NCI-H187 (cell line): ENCODE measurements around the gene NF1.
"Not testable (repeated sequence)": the region's sequence is repeated elsewhere in the genome, so short reads cannot be mapped to it uniquely, and the experiment has no call there.

Experiments
- DNase-seq, 2 experiments: peaks; one replicate each; lab custom pipeline; 2025; lab: John Stamatoyannopoulos, UW

NF1 gene

GRCh38 chr17:31296142-31296541 is 201.4 kb downstream of the NF1 start:
- no peak for DNase-seq

- no peak for DNase-seq
These were observed 202.3 kb downstream of the NF1 start, which contains the start of gene OMG for GRCh38 chr17:31297090-31297489. Gene OMG, minus strand, starts transcription at chr17:31297239. Its CDS starts 908 bp downstream, at chr17:31296331.

GRCh38 chr17:31299624-31300023 is 204.8 kb downstream of the NF1 start:
- DNase-seq: no peak

DNA sequence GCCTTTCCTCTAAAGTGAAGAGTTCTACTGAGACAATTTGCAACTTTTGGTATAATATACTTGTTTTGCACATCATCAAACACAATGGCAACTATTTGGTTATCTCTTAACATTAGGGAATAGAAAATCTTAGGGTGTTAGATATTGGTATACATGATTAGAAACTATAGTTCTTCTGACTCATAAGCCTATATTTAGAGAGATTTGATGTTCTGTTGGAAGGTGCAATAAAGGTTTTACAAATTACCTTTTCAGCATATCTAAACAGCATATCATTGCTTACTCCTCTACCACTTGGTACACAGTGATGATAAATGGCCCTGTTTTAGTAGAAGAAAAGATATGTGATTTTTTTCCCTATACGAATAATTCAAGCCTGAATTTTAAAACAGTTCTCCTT is 212.9 kb downstream of the NF1 start:
- no peak for DNase-seq

GRCh38 chr17:31308372-31309334 is 213.9 kb downstream of the NF1 start:
- DNase-seq: no peak

DNA sequence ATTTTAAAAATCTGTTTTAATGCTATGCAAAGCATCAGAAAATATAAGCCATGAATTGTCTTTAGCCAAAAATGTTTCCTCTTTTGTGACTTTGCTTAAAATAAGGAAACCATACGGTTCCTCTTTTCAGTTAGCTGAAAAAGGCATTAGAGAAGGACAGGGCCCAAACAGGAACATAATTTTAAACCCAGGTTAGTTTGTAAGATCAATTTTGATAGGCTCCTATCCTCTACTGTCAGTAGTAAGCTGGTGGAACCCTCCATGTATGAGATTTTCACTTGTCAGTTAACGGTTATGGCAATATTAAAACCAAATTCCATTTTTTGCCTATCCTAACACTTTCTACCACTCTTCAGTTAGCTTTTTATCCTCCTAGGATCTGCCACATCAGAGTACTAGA is 214.8 kb downstream of the NF1 start:
- no peak for DNase-seq

GRCh38 chr17:31310260-31310659 is 215.5 kb downstream of the NF1 start:
- DNase-seq: no peak

DNA sequence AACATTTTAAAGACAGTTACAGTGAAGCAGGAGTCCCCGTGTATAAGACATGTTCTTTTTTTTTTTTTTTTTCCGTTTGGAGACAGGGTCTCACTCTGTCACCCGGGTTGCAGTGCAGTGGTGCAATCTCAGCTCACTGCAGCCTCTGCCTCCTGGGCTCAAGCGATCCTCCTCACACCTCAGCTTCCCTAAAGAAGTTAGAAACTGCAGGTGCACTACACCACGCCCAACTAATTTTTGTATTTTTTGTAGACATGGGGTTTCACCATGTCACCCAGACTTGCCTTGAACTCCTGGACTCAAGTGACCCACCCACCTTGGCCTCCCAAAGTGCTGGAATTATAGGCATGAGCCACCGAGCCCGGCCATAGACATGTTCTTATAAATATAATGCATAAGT is 216.1 kb downstream of the NF1 start:
- no peak for DNase-seq

GRCh38 chr17:31311526-31311925 is 216.7 kb downstream of the NF1 start:
- DNase-seq: no peak

GRCh38 chr17:31312223-31312622 is 217.4 kb downstream of the NF1 start:
- not testable (repeated sequence) for DNase-seq

DNA sequence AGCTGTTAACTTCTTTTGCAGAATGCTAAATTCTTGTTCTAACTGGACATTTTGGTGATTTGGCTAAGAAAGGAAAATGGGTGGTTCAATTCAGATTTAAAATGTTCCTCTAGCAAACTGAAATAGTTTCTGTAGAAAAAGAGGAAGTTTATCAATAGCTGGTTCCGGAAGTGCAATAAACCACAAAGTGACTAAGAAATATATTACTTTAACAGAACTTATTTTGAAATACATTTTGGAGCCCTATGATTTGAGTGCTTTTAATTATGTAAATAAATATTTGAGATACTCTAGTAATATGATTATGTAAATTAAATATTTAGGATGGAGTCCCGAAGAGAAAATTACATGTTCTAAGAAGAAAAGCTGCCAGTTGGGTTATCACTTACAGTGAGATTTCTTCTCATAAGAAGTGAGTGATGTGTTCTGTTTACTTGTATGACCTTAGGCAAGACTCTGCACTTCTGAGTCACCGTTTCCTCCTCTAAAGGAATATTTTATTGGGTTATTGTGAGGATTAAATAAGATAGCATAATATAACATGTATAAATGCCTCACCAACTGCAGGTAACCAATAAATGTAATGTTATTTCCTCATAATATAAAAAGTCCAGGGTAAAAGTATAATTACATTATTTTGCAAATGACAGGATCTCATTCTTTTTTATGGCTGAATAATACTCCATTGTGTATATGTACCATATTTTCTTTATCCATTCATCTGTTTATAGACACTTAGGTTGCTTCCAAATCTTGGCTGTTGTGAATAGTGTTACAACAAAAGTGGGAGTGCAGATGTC is 219.4 kb downstream of the NF1 start, which contains the start of gene EVI2B:
Gene EVI2B, minus strand, starts transcription at position 73 of the 800 bp plus-strand sequence. CDS start 8,445 bp downstream, outside the sequence.
- DNase-seq: no peak

DNA sequence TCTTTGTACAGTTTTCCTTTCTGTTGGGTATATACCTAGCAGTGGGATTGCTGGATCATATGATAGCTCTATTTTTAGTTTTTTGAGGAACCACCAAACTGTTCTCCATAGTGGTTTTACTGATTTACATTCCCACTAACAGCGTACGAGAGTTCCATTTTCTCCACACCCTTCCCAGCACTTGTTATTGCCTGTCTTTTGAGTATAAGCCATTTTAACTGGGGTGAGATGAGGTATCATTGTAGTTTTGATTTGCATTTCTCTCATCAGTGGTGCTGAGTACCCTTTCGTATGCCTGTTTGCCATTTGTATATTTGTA is 220.0 kb downstream of the NF1 start:
- DNase-seq: no peak

GRCh38 chr17:31318298-31318801 is 223.6 kb downstream of the NF1 start:
- no peak for DNase-seq

GRCh38 chr17:31318851-31319661 is 224.3 kb downstream of the NF1 start:
- DNase-seq: no peak

GRCh38 chr17:31320241-31320640 is 225.5 kb downstream of the NF1 start:
- DNase-seq: no peak

DNA sequence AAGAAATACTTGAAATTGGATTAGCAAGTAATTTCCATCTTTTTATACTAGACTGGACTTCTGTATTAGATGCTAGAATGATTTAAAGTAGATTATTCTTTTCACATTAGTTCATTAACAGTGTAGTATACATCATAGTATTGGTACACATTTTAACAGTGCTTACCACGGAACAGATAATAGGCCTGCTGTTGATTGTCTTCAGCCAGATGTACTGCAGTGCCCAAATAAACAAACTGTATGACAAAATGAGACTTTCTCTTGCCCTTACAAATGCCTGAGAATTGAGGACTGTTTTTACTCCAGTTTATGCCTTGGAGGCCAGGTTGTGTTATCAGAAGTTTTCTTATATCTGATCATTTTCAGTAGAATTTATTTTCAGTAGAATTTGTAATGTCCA is 226.0 kb downstream of the NF1 start:
- DNase-seq: no peak

DNA sequence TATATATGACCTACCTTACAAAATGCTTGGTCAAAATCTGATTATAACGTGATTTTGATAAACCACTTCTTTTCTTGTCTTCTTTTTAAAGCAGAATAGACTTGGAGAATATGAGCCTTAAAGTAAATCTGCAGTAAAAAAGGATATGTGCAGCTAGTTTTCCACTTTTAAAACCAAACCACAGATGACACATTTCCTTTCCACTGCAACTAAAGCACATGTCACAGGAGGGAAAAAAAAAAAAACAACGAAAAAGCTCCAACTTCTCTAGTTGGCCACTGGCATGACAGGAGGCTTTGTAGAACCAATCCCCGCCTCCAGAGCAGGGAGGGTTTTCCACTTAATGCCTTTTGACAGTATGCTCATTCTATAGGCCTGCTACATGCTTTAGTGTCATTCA is 226.7 kb downstream of the NF1 start, which contains the start of gene EVI2A:
Gene EVI2A, minus strand, starts transcription at position 142 of the 400 bp plus-strand sequence. CDS start 2,609 bp downstream, outside the sequence.
- DNase-seq: no peak

DNA sequence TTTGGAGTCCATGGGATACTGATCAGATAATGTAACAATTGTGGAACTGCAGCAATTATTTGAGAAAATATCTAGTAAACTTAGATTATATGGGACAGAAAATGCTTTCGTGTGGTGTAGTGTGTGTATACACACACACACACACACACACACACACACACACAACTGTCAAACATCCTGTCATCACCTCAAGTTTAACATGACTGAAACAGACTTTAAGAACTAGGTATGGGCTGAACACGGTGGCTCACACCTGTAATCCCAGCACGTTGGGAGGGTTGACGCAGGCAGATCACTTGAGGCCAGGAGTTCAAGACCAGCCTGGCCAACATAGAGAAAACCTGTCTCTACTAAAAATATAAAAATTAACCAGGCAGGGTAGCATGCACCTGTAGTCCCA is 227.2 kb downstream of the NF1 start:
- no peak for DNase-seq

DNA sequence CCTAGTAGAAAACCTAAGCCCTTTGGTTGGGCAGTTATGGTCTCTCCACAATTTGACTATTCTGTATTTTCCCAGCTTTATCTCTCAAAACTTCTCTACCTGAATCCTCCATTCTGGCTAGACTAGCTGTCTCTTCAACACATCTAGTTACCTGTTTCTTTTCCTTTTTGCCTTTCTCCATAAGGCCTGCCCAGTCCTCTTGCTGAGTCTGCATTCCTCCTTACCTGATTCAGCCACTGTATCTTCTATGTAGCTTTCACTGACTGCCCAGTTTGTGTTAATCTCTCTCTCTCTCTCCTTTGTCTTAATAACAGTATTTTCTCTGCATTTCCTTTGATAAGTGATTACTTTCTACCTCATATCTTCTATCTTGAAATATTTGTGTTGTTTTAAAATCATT is 228.8 kb downstream of the NF1 start:
- no peak for DNase-seq

- DNase-seq: no peak
These were observed 232.9 kb downstream of the NF1 start for GRCh38 chr17:31327534-31328159.

DNA sequence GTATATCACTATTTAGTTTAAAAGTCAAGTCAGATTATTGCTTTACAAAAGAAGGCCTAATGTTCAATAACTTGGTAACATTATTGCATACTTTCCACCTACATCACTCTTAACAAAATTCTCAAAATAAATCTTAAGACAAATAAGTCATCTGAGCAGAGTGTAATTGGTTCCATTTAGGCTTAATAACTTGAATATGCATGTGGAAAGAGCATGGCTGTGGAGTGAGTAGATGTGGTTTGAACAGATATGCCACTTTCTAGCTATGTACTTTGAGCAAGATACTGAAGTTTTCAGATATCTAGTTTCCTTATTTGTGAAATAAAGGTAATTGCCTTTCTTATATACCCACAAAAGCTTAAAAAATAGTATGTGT is 233.4 kb downstream of the NF1 start:
- no peak for DNase-seq
